Measurements from ENCODE around the gene OPRL1.

The OPRL1 gene

GRCh38 chr20:64091340-64091739 lies 11.5 kb downstream of the OPRL1 start:
- TF ChIP-seq TAF1 (IDR thresholded peaks at IDR 0.05; ENCODE audit: borderline replicate concordance, insufficient read depth, low read length) (no peak), FOXP2 (optimal IDR thresholded peaks at IDR 0.05; ENCODE audit: borderline replicate concordance, extremely low read depth, extremely low read length, insufficient read depth) (no peak), SIN3A (IDR thresholded peaks at IDR 0.05; ENCODE audit: borderline replicate concordance, insufficient read depth, low read length) (no peak), REST (IDR thresholded peaks at IDR 0.05; ENCODE audit: insufficient read depth in 1 of 2, low read depth in 2 of 2, low read length in 2 of 2) (no peak), POLR2AphosphoS5 (IDR thresholded peaks at IDR 0.05; ENCODE audit: low read depth, low read length) (no peak)

GRCh38 chr20:64091770-64092169 lies 11.9 kb downstream of the OPRL1 start:
- TF ChIP-seq POLR2AphosphoS5 (IDR thresholded peaks at IDR 0.05; ENCODE audit: low read depth, low read length) (no peak), FOXP2 (optimal IDR thresholded peaks at IDR 0.05; ENCODE audit: borderline replicate concordance, extremely low read depth, extremely low read length, insufficient read depth) (no peak), SIN3A (IDR thresholded peaks at IDR 0.05; ENCODE audit: borderline replicate concordance, insufficient read depth, low read length) (no peak), REST (IDR thresholded peaks at IDR 0.05; ENCODE audit: insufficient read depth in 1 of 2, low read depth in 2 of 2, low read length in 2 of 2) (no peak), TAF1 (IDR thresholded peaks at IDR 0.05; ENCODE audit: borderline replicate concordance, insufficient read depth, low read length) (no peak)

- TF ChIP-seq REST (IDR thresholded peaks at IDR 0.05; ENCODE audit: insufficient read depth in 1 of 2, low read depth in 2 of 2, low read length in 2 of 2) = no peak
- no peak for TF ChIP-seq TAF1 (IDR thresholded peaks at IDR 0.05; ENCODE audit: borderline replicate concordance, insufficient read depth, low read length)
- no peak for TF ChIP-seq FOXP2 (optimal IDR thresholded peaks at IDR 0.05; ENCODE audit: borderline replicate concordance, extremely low read depth, extremely low read length, insufficient read depth)
- TF ChIP-seq SIN3A (IDR thresholded peaks at IDR 0.05; ENCODE audit: borderline replicate concordance, insufficient read depth, low read length) = no peak
- TF ChIP-seq POLR2AphosphoS5 (IDR thresholded peaks at IDR 0.05; ENCODE audit: low read depth, low read length) = no peak
Observed at GRCh38 chr20:64092258-64093012, 12.6 kb downstream of the OPRL1 start.

GRCh38 chr20:64093013-64093503 lies 13.2 kb downstream of the OPRL1 start:
- TF ChIP-seq SIN3A (IDR thresholded peaks at IDR 0.05; ENCODE audit: borderline replicate concordance, insufficient read depth, low read length) = no peak
- no peak for TF ChIP-seq POLR2AphosphoS5 (IDR thresholded peaks at IDR 0.05; ENCODE audit: low read depth, low read length)
- TF ChIP-seq REST (IDR thresholded peaks at IDR 0.05; ENCODE audit: insufficient read depth in 1 of 2, low read depth in 2 of 2, low read length in 2 of 2) = no peak
- no peak for TF ChIP-seq FOXP2 (optimal IDR thresholded peaks at IDR 0.05; ENCODE audit: borderline replicate concordance, extremely low read depth, extremely low read length, insufficient read depth)
- TF ChIP-seq TAF1 (IDR thresholded peaks at IDR 0.05; ENCODE audit: borderline replicate concordance, insufficient read depth, low read length) = no peak
